Stimulated activated CD8-positive, alpha-beta memory T cell treated with anti-CD3 and anti-CD28 coated beads, Interleukin-15, amount 100 ng/mL, for 4 hours (primary cell): ENCODE data around the gene TPPP3.
"Not testable (repeated sequence)": the region's sequence is repeated elsewhere in the genome, so short reads cannot be mapped to it uniquely, and the experiment has no call there.

ENCODE experiments used
- DNase-seq, 2 donors: peaks; one replicate each; pipeline ENCODE4 v3.0.0-alpha.2; 2020; ENCODE audit warnings: low read depth in 2 of 2

TPPP3 gene

GRCh38 chr16:67389911-67390815 is 3.1 kb downstream of the TPPP3 start:
- DNase-seq = no peak

- DNase-seq = no peak
These were observed 4.7 kb downstream of the TPPP3 start for GRCh38 chr16:67388591-67388990.

GRCh38 chr16:67388191-67388590 is 5.1 kb downstream of the TPPP3 start:
- DNase-seq = no peak

GRCh38 chr16:67387479-67388079 is 5.7 kb downstream of the TPPP3 start:
- no peak for DNase-seq

GRCh38 chr16:67386861-67387455 is 6.3 kb downstream of the TPPP3 start:
- DNase-seq = no peak

GRCh38 chr16:67384778-67385510 is 8.4 kb downstream of the TPPP3 start:
- no peak for DNase-seq

- DNase-seq = no peak
These were observed 10.0 kb downstream of the TPPP3 start for GRCh38 chr16:67383284-67383683.

GRCh38 chr16:67378642-67379041 is 14.7 kb downstream of the TPPP3 start:
- DNase-seq = no peak

GRCh38 chr16:67376012-67376411 is 17.3 kb downstream of the TPPP3 start:
- DNase-seq = not testable (repeated sequence)

- no peak for DNase-seq
These were observed 20.6 kb downstream of the TPPP3 start for GRCh38 chr16:67372664-67373063.

GRCh38 chr16:67370661-67371060 is 22.6 kb downstream of the TPPP3 start:
- no peak for DNase-seq

- DNase-seq = no peak
These were observed 28.6 kb downstream of the TPPP3 start for GRCh38 chr16:67364600-67365235.

- DNase-seq = no peak
These were observed 32.3 kb downstream of the TPPP3 start for GRCh38 chr16:67361038-67361437.

- not testable (repeated sequence) for DNase-seq
These were observed 33.6 kb downstream of the TPPP3 start for GRCh38 chr16:67359540-67360269.

GRCh38 chr16:67357561-67357960 is 35.7 kb downstream of the TPPP3 start:
- no peak for DNase-seq

GRCh38 chr16:67356396-67356795 is 36.9 kb downstream of the TPPP3 start:
- DNase-seq = no peak

GRCh38 chr16:67352463-67352862 is 40.8 kb downstream of the TPPP3 start:
- not testable (repeated sequence) for DNase-seq

- DNase-seq = no peak
These were observed 43.0 kb downstream of the TPPP3 start for GRCh38 chr16:67350324-67350723.

- DNase-seq = no peak
These were observed 44.1 kb downstream of the TPPP3 start for GRCh38 chr16:67349172-67349571.

GRCh38 chr16:67346341-67346740 is 47.0 kb downstream of the TPPP3 start:
- no peak for DNase-seq

GRCh38 chr16:67345401-67345800 is 47.9 kb downstream of the TPPP3 start:
- no peak for DNase-seq
